ENCODE measurements around the gene SSRP1.

- no peak for TF ChIP-seq CTCF (IDR thresholded peaks at IDR 0.05; ENCODE audit: low read length)
- no peak for TF ChIP-seq EZH2 (optimal IDR thresholded peaks at IDR 0.05; ENCODE audit: low read depth, low read length)
- no peak for TF ChIP-seq EZH2phosphoT487 (IDR thresholded peaks at IDR 0.05; ENCODE audit: low read length)
Observed at GRCh38 chr11:57338142-57338541, 2.5 kb upstream of the SSRP1 start, which contains the start of gene P2RX3.

Data from MM.1S (cell line).